Renal cortical epithelial cell (primary cell): ENCODE results near the gene GIMAP2. TPM values are rescaled to one million over a fixed set of nuclear protein-coding genes. Genes with fewer than 3 reads are reported as not detected.

Experiments
- DNase-seq: peaks from one replicate; pipeline ENCODE4 v3.0.0-alpha.2; 2011; ENCODE audit warnings: low read depth
- total RNA-seq: library from RNA; depleted of rRNA; stranded (reverse); fragments of >200 nt; gene quantifications from 2 replicates; pipeline ENCODE4 v1.2.3, GENCODE V29; 2014

GIMAP2 gene
- total RNA-seq, 1 donor from 2014 or later = 0.85 TPM

- no peak for DNase-seq
These were observed 48.1 kb downstream of the GIMAP2 start for GRCh38 chr7:150733482-150734095.

DNA sequence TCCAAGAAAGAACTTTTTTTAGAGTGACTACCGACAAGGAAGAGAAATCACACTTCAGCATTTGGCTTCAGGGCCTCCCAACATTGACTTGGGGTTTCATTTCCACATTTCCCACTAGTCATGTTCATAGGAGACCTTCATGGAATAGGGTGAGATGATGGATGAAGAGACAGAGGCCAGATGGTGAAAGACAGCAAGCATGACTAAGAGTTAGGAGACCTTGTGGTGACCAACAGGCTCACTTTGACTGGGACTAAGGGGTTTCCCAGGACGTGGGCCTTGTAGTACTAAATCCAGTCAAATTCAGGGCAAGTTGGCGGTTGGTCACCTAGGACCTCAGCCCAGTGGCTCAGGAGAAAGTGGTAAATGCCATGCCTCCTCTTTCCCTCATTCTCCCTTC lies 48.7 kb downstream of the GIMAP2 start:
- no peak for DNase-seq

DNA sequence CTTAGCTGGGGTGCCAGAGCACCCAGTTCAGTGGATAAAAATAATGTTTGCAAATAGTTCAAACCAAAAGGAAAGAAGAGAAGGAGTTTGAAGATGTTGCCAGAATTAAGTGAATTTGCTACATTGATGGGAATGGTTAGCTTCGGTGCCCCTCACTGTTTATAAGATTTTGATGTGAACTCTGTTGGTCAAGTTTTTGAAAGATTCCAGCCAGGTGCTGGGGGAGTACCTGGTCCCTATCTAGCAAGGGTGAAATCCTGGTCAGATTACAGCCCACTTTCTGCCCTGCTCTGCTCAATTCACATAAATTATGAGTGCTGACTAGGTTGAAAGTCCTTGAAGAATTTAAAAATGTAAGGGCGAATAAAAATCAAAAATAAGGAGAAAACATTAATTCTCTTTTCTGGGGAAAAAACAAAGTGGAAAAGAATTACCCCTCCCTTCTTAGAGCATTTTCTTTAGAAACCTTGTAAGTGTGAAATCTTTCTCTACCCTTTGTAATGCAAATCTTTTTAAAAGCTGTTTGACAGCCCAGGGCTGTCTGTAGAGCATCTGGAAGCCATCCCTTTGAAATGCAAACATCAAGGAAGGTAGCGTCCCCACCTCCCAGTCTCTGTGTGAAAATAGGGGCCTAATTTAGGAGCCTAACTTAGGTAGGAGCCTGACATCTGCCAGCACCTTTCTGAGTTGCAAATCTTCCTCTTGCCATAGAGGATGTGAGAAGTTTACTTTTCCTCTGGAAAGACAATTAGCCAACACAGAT lies 50.3 kb downstream of the GIMAP2 start:
- DNase-seq = no peak

DNA sequence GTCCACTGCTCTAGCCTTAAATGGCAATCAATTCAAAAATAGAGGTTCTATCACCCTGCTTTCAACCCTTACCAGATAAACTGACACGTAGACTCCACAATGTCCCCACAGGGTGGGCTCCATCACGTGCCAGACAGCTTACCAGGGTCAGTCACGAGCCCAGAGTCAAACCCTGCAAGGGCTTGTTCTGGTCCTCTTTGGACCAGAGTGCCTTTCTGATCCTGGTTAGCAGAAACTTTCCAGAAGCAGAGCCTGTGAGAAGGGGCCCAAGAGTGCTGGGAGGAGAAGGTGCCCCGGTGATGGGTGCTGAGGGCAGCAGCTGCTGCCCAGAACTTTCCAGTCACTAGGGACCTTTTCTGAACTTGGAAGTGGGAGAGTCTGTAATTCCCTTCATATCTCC lies 51.4 kb downstream of the GIMAP2 start:
- DNase-seq = no peak

- DNase-seq = no peak
These were observed 52.0 kb downstream of the GIMAP2 start, which contains the start of gene GIMAP5 for GRCh38 chr7:150737265-150738055. TSS of gene GIMAP5 (plus strand) at chr7:150737418. CDS start at chr7:150740885, 3,467 bp downstream.

- no peak for DNase-seq
These were observed 52.6 kb downstream of the GIMAP2 start for GRCh38 chr7:150738092-150738491.

DNA sequence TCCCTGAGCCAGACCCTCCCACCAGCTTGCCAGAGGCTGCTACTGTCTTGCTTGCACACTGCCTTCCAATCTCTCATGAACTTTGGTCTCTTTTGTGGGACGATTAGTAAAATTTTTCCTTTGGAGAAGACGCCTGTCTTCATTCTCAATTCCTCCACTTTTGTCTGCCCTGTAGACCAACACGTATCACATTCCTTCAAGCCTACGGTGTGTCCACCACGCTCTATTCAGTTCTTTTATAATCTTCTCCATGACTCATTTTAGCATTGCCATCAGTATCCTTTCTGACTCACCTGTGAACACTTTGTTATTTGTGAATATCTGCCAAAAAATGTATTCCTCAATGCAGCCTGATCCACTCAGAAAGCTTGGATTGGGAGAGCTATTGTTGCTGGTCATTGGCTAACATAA lies 53.1 kb downstream of the GIMAP2 start:
- DNase-seq = peak; percentile 1

DNA sequence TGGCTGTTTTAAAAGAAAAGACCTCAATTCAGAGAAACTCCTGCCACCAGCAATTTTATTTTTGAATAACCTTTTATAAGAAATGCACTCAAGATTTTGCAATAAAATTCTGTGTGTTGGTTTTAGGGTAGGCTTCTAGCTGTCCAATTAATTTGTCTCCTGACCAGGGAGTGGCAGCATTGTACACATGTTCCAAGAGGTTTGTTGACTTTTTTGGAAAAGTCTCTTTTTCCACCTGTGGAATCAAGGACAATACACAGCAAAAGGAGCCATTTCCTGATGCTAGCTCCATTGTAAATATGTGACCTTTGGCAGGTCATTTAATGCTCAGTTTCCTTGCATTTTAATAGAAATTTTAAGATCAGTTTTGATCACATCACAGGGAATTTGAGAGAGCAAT lies 53.5 kb downstream of the GIMAP2 start:
- DNase-seq = no peak

- DNase-seq = no peak
These were observed 54.5 kb downstream of the GIMAP2 start for GRCh38 chr7:150740053-150740452.

GRCh38 chr7:150742286-150742968 lies 56.9 kb downstream of the GIMAP2 start:
- no peak for DNase-seq

Other genes starting within 250 kb of the GIMAP2 start
- 0.15 and 0.17 TPM in 2 replicates for gene GIMAP8, start 235.1 kb upstream of the GIMAP2 start, total RNA-seq
- 0.05 and 0.35 TPM in 2 replicates for gene GIMAP7, start 170.8 kb upstream of the GIMAP2 start, total RNA-seq
- 2.1 TPM in 1 of 2 replicates, not detected in the other for gene GIMAP4, start 118.3 kb upstream of the GIMAP2 start, total RNA-seq
- 0.15 and 0.35 TPM in 2 replicates for gene GIMAP6, start 53.3 kb upstream of the GIMAP2 start, total RNA-seq
- gene GIMAP1, start 30.9 kb downstream of the GIMAP2 start, total RNA-seq = not detected in 2 replicates
- 0.20 and 0.35 TPM in 2 replicates for gene GIMAP5, start 51.7 kb downstream of the GIMAP2 start, total RNA-seq
- gene TMEM176B, start 114.7 kb downstream of the GIMAP2 start, total RNA-seq = 0.75 and 1.0 TPM in 2 replicates
- 0.35 TPM in 1 of 2 replicates, not detected in the other for gene TMEM176A, start 115.1 kb downstream of the GIMAP2 start, total RNA-seq
- 6.1 and 6.4 TPM in 2 replicates for gene AOC1, start 166.8 kb downstream of the GIMAP2 start, total RNA-seq